A375 (cell line): ENCODE results near the gene CYP2D6. TPM values are rescaled to one million over a fixed set of nuclear protein-coding genes. Genes with fewer than 3 reads are reported as not detected.

Experiments
- total RNA-seq: library from RNA; depleted of rRNA; stranded (reverse); fragments of >200 nt; shearing (Covaris generic); gene quantifications from 2 replicates; pipeline ENCODE4 v1.2.3, GENCODE V29; 2014; rRNA removed

The CYP2D6 gene
- total RNA-seq = 0.45 TPM in 2 replicates

DNA sequence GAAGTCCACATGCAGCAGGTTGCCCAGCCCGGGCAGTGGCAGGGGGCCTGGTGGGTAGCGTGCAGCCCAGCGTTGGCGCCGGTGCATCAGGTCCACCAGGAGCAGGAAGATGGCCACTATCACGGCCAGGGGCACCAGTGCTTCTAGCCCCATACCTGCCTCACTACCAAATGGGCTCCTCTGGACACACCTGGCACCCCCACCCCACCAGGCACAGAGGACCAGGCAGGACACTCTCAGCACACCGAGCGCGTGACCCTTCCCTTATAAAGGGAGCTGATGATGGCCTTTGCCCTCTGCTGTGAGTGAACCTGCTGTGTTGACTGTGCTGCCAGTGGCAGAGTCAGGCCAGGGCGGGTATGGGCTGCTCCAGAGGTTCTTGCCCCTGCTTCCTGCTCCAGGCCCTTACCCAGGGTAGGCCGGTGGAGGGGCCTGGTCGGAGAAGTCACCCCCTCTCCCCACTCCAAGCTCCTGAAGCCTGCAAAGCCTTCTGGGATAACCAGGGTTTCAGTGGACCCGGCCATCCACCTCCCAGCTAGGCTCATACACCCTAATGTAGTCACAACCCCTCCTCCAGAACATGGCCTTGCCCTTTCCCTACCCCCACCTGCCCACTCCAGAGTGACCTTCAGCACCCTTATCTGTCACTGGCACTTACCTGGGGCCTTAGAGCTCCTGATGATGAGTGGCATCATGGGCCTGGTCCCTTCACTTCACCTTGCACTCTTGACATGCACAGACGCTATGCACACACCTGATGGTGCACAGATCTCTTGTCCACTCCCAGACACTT, at the start of gene CYP2D6:
Gene CYP2D6, minus strand, starts transcription at position 172 of the 793 bp plus-strand sequence. Its CDS starts 19 bp downstream, at position 153.

GRCh38 chr22:42090596-42091454, 39.8 kb downstream of the CYP2D6 start, which contains the start of gene NDUFA6:
TSS of gene NDUFA6 (minus strand) at chr22:42090772. CDS start at chr22:42090744, 28 bp downstream.

GRCh38 chr22:42079319-42080251, 51.0 kb downstream of the CYP2D6 start, which contains the start of gene SMDT1:
TSS of gene SMDT1 (plus strand) at chr22:42079700. CDS start at chr22:42079769, 69 bp downstream.

Other genes with a start within 250 kb of the CYP2D6 start
- not detected in 2 replicates for gene SHISA8, start 215.7 kb downstream of the CYP2D6 start, total RNA-seq
- gene TNFRSF13C, start 204.0 kb downstream of the CYP2D6 start, total RNA-seq = 0.34 and 0.37 TPM in 2 replicates
- 34.2 and 45.4 TPM in 2 replicates for gene CENPM, start 183.7 kb downstream of the CYP2D6 start, total RNA-seq
- gene SEPTIN3, start 161.4 kb downstream of the CYP2D6 start, total RNA-seq = 0.57 and 0.98 TPM in 2 replicates
- 0.13 TPM in 1 of 2 replicates, not detected in the other for gene WBP2NL, start 132.0 kb downstream of the CYP2D6 start, total RNA-seq
- 12.4 and 12.5 TPM in 2 replicates for gene NAGA, start 60.0 kb downstream of the CYP2D6 start, total RNA-seq
- 0.03 TPM in 1 of 2 replicates, not detected in the other for gene PHETA2, start 56.6 kb downstream of the CYP2D6 start, total RNA-seq
- 9.1 and 15.2 TPM in 2 replicates for gene SMDT1, start 51.1 kb downstream of the CYP2D6 start, total RNA-seq
- 60.2 and 64.0 TPM in 2 replicates for gene NDUFA6, start 40.0 kb downstream of the CYP2D6 start, total RNA-seq
- 36.0 and 37.0 TPM in 2 replicates for gene TCF20, start 139.8 kb upstream of the CYP2D6 start, total RNA-seq